Measurements from ENCODE around the gene SURF4. TPM values are rescaled to one million over a fixed set of nuclear protein-coding genes. Genes with fewer than 3 reads are reported as not detected.

The SURF4 gene
- total and polyA plus RNA-seq, 3 donors from 2014 or later: 150 to 163 (median 151) TPM

DNA sequence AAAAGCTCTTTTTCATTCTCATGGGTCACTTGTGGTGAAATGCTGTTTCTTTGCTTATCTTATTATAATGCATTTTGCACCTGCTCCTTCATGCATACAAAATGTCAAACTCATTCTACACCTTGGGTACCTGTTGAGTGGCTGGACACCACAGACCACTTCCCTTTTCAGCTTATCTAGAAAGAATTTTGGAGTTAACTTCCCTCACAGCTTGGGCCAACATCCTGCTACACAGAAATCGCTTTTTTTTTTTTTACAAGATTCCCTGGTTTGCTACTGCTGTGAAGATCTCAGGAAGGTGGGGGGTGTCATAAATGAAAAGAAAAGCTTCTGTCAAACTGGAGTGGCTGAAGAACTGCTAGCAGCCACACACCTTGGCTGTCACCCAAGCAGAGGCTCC, 39.3 kb upstream of the SURF4 start:
- TF ChIP-seq POLR2A (IDR thresholded peaks at IDR 0.05): no peak
- TF ChIP-seq, protein P1, sequence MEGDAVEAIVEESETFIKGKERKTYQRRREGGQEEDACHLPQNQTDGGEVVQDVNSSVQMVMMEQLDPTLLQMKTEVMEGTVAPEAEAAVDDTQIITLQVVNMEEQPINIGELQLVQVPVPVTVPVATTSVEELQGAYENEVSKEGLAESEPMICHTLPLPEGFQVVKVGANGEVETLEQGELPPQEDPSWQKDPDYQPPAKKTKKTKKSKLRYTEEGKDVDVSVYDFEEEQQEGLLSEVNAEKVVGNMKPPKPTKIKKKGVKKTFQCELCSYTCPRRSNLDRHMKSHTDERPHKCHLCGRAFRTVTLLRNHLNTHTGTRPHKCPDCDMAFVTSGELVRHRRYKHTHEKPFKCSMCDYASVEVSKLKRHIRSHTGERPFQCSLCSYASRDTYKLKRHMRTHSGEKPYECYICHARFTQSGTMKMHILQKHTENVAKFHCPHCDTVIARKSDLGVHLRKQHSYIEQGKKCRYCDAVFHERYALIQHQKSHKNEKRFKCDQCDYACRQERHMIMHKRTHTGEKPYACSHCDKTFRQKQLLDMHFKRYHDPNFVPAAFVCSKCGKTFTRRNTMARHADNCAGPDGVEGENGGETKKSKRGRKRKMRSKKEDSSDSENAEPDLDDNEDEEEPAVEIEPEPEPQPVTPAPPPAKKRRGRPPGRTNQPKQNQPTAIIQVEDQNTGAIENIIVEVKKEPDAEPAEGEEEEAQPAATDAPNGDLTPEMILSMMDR (IDR thresholded peaks at IDR 0.05): no peak
- 77 to 83% methylated on average over 1 of the region's 1 CpG for WGBS, 2 donors
- no peak overlapping the region for H3K27ac ChIP-seq
- H3K4me1 ChIP-seq: peaks cover 10% of the 10 kb centered on the region
- no peak for DNase-seq
- H3K4me3 ChIP-seq: no peak overlapping the region
- H3K27me3 ChIP-seq: no peaks in the 10 kb centered on the region
- intact Hi-C loops (cut with DNase I; ENCODE audit: low total_unique reads): no loop called here
- H3K9me3 ChIP-seq: no peaks in the 10 kb centered on the region
- peaks cover 3% of the 10 kb centered on the region for H3K36me3 ChIP-seq (ENCODE audit: low read depth, missing control alignments)

DNA sequence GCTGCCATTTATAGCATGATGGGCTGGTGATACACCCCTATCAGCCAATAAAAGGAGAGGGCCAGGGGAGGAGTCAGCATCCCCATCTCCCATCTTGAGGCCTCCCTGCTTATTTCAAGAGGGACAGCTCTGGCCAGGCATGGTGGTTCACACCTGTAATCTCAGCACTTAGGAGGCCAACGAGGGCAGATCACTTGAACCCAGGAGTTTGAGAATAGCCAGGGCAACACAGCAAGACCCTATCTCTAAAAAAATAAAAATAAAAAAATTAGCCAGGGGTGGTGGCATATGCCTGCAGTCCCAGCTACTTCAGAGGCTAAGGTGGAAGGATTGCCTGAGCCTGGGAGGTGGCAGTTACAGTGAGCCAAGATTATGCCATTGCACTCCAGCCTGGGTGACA, 32.2 kb upstream of the SURF4 start:
- H3K9me3 ChIP-seq: no peaks in the 10 kb centered on the region
- TF ChIP-seq, protein P1 (IDR thresholded peaks at IDR 0.05): no peak
- TF ChIP-seq POLR2A (IDR thresholded peaks at IDR 0.05): no peak
- H3K4me1 ChIP-seq: no peaks in the 10 kb centered on the region
- H3K36me3 ChIP-seq (ENCODE audit: low read depth, missing control alignments): peaks cover 3% of the 10 kb centered on the region
- H3K27ac ChIP-seq: no peak overlapping the region
- intact Hi-C loops (cut with DNase I; ENCODE audit: low total_unique reads): loop anchor here (5.0 kb wide), 1 partner anchor 74 kb away; no protein-coding TSS in a partner anchor
- 95 to 100% methylated on average over 1 of the region's 1 CpG for WGBS, 2 donors
- no peak for DNase-seq
- no peak overlapping the region for H3K4me3 ChIP-seq
- H3K27me3 ChIP-seq: no peaks in the 10 kb centered on the region

DNA sequence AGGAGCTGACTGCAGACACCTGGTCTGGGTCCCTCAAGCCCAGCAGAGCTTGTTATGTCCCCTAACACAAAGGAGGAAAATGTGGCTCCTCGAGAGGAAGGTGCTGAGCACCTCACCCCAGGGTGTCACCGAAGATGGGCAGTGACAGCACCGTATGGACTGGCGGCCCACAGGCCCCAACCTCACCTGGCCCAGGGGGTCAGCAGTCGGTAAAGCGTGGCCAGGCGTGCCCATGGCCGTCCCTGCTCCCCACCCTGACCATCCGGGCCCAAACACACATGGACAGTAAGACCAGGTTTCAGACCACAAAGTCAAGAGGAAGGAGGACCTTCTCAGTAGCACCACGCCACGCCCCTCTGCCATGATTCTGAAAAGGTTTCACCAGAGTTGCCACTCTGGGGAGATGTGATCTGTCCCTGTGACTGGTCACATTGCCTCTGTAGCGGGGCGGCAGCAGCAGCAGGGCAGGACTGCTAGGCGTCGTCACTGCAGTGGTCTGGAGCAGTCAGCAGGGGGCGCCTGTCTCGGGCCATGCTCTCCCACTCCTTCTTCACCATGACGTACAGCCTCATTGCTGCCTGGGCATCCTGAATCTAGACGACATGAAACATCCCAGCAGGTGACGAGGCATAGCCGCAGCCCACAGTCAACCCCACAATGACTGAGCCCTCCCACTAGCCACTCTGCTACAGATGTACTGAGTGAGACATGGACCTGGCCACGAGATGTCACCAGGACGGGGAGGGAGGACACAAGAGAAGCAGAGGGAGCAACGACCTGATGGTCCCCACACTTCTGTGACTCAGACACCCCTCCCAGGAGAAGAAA, 30.8 kb upstream of the SURF4 start:
- DNase-seq: peak; percentile 82
- TF ChIP-seq, protein P1 (IDR thresholded peaks at IDR 0.05): peak; percentile 71 to 87 (median 78)
- no peak for TF ChIP-seq POLR2A (IDR thresholded peaks at IDR 0.05)
- WGBS, 2 donors: 62 to 73% methylated on average over 10 to 24 of the region's 24 CpGs
- Histone ChIP-seq H3K9me3 (no peaks in the 10 kb centered on the region), H3K27me3 (no peaks in the 10 kb centered on the region), H3K36me3 (ENCODE audit: low read depth, missing control alignments) (no peaks in the 10 kb centered on the region), H3K27ac (no peak overlapping the region), H3K4me3 (no peak overlapping the region), H3K4me1 (no peaks in the 10 kb centered on the region)
- intact Hi-C loops (cut with DNase I; ENCODE audit: low total_unique reads): loop anchor here (5.0 kb wide), 1 partner anchor 76 kb away; no protein-coding TSS in a partner anchor

DNA sequence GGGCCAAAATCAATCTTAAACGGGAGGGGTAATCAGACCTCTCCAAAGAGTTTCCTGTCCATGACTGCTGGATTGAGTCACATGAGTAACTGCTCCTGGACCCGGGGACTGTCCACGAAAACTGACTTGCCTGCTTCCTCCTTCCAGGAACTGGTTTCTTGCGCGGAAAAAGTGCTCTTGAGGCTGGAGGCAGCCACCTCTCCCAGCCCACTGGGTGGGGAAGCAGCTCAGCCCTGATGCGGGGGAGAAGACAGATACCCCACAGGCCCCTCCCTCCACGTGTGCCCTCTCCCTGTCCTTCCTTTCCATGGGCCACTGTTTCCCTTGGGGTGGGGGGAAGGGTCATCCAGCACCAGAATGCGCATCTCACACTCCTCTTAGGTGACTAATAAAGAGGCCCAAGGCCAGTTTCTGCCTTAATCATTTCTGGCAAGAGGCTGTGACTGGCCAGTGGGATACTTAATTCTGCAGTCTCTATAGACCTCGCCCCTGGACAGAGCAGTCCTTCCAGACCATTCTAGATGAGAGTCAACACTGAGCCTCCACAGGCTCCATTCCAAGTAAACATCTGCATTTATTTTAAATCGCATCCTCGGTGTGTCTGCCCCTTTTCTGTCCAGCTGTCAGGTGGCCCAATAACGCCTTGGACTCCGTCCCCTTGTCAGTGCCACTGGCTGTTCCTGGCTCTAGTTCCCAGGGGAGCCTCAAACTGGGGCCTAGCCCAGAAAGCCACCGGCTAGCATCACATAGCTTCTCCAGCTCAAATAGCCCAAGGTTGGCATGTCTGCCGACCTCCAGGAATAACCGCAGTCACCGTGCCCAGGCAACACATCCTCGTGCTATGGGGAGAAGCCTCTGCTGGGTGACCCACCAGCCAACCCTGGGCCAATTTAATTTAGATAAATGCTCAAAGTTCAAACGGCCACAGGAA, 29.9 kb upstream of the SURF4 start:
- no peak for TF ChIP-seq POLR2A (IDR thresholded peaks at IDR 0.05)
- TF ChIP-seq, protein P1 (IDR thresholded peaks at IDR 0.05): no peak
- intact Hi-C loops (cut with DNase I; ENCODE audit: low total_unique reads): loop anchor here (5.0 kb wide), 1 partner anchor 77 kb away; no protein-coding TSS in a partner anchor
- Histone ChIP-seq H3K4me3 (no peak overlapping the region), H3K9me3 (no peaks in the 10 kb centered on the region), H3K36me3 (ENCODE audit: low read depth, missing control alignments) (no peaks in the 10 kb centered on the region), H3K27ac (no peak overlapping the region), H3K4me1 (no peaks in the 10 kb centered on the region), H3K27me3 (no peaks in the 10 kb centered on the region)
- 76 to 78% methylated on average over 15 to 18 of the region's 19 CpGs for WGBS, 2 donors
- no peak for DNase-seq
